Measurements from ENCODE around the gene DACH1.

Gene DACH1

DNA sequence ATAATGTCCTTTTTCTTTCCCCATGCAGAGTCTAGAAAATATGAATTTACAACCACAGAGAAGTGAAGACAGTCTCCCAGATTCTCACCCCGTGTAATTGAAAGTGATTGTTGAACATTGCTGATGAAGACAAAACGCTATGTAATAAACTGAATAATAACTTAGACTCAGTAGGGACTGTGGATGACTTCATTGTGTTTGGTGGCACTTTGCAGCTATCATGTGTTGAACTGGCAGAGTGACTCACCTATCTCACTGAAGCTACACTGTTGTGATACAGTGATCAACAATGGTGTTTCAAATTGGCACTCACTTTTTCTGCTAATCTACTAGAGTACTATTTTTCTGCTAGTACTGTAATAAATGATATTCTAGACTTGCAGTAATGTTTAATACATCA lies 261.3 kb downstream of the DACH1 start:
- Histone ChIP-seq H3K9ac (ENCODE audit: low read depth in 1 of 2, low read length in 2 of 2) (no peak overlapping the region), H3K27me3 (ENCODE audit: control insufficient read depth in 2 of 2, insufficient read depth in 2 of 2, low read length in 2 of 2) (no peaks in the 10 kb centered on the region), H3K4me3 (ENCODE audit: low read length in 2 of 2) (no peak overlapping the region), H3K27ac (ENCODE audit: low read depth in 2 of 2, low read length in 2 of 2) (no peak overlapping the region), H3K9me3 (ENCODE audit: control insufficient read depth in 2 of 2, low read length in 2 of 2) (no peaks in the 10 kb centered on the region), H3K4me1 (ENCODE audit: control insufficient read depth in 2 of 2, insufficient read depth in 2 of 2, low read length in 2 of 2) (peaks cover 0 to under 1% of the 10 kb centered on the region in 2 donors), H3K36me3 (ENCODE audit: control insufficient read depth in 2 of 2, insufficient read depth in 2 of 2, low read length in 2 of 2) (no peaks in the 10 kb centered on the region)

DNA sequence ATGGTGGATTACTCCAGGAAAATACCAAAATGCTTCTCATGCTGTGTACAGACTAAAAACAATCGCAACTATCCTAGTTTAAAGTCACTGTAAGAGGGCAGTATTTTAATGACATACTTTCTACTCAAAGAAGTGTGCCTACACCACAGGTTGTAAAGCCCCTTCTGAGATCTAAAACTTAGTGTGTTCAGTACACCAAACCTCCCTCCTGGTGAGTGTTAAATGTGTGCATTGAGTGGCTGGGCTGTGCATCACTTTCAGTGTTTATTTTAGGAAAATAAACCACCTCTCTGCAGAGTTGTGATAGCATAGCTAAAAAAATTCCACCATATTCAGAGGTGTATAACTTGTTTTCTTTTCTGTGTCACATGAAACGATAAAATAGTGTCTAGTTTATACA lies 263.7 kb downstream of the DACH1 start:
- no peak overlapping the region for H3K9ac ChIP-seq (ENCODE audit: low read depth in 1 of 2, low read length in 2 of 2)
- H3K27me3 ChIP-seq (ENCODE audit: control insufficient read depth in 2 of 2, insufficient read depth in 2 of 2, low read length in 2 of 2) = no peaks in the 10 kb centered on the region
- no peak overlapping the region for H3K4me3 ChIP-seq (ENCODE audit: low read length in 2 of 2)
- H3K4me1 ChIP-seq (ENCODE audit: control insufficient read depth in 2 of 2, insufficient read depth in 2 of 2, low read length in 2 of 2) = no peaks in the 10 kb centered on the region
- no peaks in the 10 kb centered on the region for H3K36me3 ChIP-seq (ENCODE audit: control insufficient read depth in 2 of 2, insufficient read depth in 2 of 2, low read length in 2 of 2)
- no peak overlapping the region for H3K27ac ChIP-seq (ENCODE audit: low read depth in 2 of 2, low read length in 2 of 2)
- no peaks in the 10 kb centered on the region for H3K9me3 ChIP-seq (ENCODE audit: control insufficient read depth in 2 of 2, low read length in 2 of 2)

DNA sequence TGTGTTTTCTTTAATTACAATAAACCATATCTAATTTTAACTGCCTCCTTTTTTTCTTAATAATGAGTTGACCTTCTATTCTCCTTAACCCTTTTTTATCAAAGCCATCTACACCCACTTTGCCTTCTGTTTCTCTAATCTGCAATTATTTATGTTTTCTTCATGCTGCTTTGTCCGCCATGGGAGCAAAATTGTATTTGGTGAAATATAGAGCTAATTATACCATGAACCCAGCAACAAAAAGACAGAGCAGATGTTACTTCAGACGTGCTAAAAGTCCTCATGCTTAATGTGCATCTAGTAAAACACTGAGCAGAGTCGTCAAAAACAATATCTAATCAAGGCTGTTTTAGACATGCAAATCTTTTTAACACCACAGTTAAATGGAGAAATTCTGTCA lies 264.7 kb downstream of the DACH1 start:
- Histone ChIP-seq H3K4me1 (ENCODE audit: control insufficient read depth in 2 of 2, insufficient read depth in 2 of 2, low read length in 2 of 2) (no peaks in the 10 kb centered on the region), H3K36me3 (ENCODE audit: control insufficient read depth in 2 of 2, insufficient read depth in 2 of 2, low read length in 2 of 2) (no peaks in the 10 kb centered on the region), H3K9me3 (ENCODE audit: control insufficient read depth in 2 of 2, low read length in 2 of 2) (no peaks in the 10 kb centered on the region), H3K9ac (ENCODE audit: low read depth in 1 of 2, low read length in 2 of 2) (no peak overlapping the region), H3K27me3 (ENCODE audit: control insufficient read depth in 2 of 2, insufficient read depth in 2 of 2, low read length in 2 of 2) (no peaks in the 10 kb centered on the region), H3K27ac (ENCODE audit: low read depth in 2 of 2, low read length in 2 of 2) (no peak overlapping the region), H3K4me3 (ENCODE audit: low read length in 2 of 2) (no peak overlapping the region)

DNA sequence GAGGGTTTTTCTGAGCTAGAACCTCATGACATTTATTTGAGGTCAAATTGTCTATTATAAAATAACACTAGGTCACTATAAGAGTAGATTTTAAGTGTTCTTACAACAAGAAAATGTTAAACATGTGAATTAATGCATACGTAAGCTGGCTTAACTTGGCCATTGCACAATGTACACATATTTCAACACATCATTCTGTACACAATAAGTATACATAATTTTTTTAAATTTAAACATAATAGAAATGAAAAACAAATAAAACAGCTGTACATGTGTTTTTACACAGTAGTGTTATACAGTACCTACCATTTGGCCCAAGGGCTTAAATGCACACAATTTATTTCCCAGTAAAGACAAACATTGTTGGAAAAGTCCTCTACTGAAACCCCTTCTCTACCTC lies 269.9 kb downstream of the DACH1 start:
- Histone ChIP-seq H3K4me3 (ENCODE audit: low read length in 2 of 2) (no peak overlapping the region), H3K4me1 (ENCODE audit: control insufficient read depth in 2 of 2, insufficient read depth in 2 of 2, low read length in 2 of 2) (no peaks in the 10 kb centered on the region), H3K9ac (ENCODE audit: low read depth in 1 of 2, low read length in 2 of 2) (no peak overlapping the region), H3K9me3 (ENCODE audit: control insufficient read depth in 2 of 2, low read length in 2 of 2) (no peaks in the 10 kb centered on the region), H3K27ac (ENCODE audit: low read depth in 2 of 2, low read length in 2 of 2) (no peak overlapping the region), H3K27me3 (ENCODE audit: control insufficient read depth in 2 of 2, insufficient read depth in 2 of 2, low read length in 2 of 2) (no peaks in the 10 kb centered on the region), H3K36me3 (ENCODE audit: control insufficient read depth in 2 of 2, insufficient read depth in 2 of 2, low read length in 2 of 2) (no peaks in the 10 kb centered on the region)

DNA sequence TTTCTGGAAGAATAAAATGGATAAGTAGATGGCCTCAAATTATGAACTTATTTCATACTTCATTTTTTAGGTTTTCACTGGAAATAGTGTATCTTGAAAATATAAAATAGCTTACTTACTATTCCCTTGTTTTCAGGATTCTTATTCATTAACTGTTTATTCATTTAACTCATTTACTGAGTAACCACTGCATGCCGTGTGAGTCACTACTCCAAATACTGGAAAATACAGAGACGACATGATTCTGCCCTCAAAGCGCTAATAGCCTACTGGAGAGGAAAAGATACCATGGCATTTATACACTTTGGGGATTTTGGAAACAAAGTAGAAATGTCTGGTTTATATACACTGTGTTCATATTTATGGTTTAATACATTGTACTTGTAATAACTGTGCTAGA lies 270.9 kb downstream of the DACH1 start:
- no peaks in the 10 kb centered on the region for H3K27me3 ChIP-seq (ENCODE audit: control insufficient read depth in 2 of 2, insufficient read depth in 2 of 2, low read length in 2 of 2)
- no peaks in the 10 kb centered on the region for H3K4me1 ChIP-seq (ENCODE audit: control insufficient read depth in 2 of 2, insufficient read depth in 2 of 2, low read length in 2 of 2)
- H3K4me3 ChIP-seq (ENCODE audit: low read length in 2 of 2) = no peak overlapping the region
- H3K9ac ChIP-seq (ENCODE audit: low read depth in 1 of 2, low read length in 2 of 2) = no peak overlapping the region
- H3K9me3 ChIP-seq (ENCODE audit: control insufficient read depth in 2 of 2, low read length in 2 of 2) = no peaks in the 10 kb centered on the region
- H3K36me3 ChIP-seq (ENCODE audit: control insufficient read depth in 2 of 2, insufficient read depth in 2 of 2, low read length in 2 of 2) = no peaks in the 10 kb centered on the region
- H3K27ac ChIP-seq (ENCODE audit: low read depth in 2 of 2, low read length in 2 of 2) = no peak overlapping the region

DNA sequence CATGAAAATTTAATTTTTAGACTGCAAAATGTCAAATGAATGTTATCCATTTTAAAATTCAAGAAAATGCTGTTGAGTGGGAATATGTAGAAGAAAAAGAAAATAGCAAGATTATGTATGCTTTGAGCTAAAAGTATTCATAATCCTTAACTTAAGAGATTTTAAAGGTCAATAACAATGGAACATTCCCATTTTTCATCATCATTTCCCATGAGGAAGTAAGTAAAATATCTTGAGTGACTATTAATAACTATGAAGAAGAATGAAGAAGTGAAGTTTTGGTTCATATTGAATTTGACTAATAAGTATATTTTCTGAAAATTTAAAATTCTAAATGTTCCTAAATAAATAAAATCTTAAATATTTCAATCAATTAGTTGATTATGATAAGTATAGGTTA lies 273.4 kb downstream of the DACH1 start:
- no peak overlapping the region for H3K4me3 ChIP-seq (ENCODE audit: low read length in 2 of 2)
- no peaks in the 10 kb centered on the region for H3K27me3 ChIP-seq (ENCODE audit: control insufficient read depth in 2 of 2, insufficient read depth in 2 of 2, low read length in 2 of 2)

DNA sequence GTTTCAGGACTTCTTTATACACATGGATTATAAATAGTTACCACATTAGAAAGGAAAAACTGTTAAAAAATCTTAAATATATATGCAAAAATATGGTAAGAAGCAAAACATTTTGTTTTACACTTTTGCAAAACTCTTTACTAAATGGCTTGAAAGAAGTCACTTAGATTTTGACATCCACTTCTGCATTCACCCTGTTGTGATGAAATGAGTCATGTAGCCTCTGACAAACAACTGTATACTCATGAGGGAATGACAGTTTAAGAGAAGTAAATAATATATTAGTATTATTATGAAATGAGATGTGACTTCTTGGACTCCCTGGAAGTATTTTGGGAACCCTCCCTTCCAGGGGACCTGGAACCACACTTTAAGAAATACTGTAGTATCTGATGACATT lies 275.6 kb downstream of the DACH1 start:
- Histone ChIP-seq H3K27ac (ENCODE audit: low read depth in 2 of 2, low read length in 2 of 2) (no peak overlapping the region), H3K9me3 (ENCODE audit: control insufficient read depth in 2 of 2, low read length in 2 of 2) (no peaks in the 10 kb centered on the region), H3K9ac (ENCODE audit: low read depth in 1 of 2, low read length in 2 of 2) (no peak overlapping the region), H3K36me3 (ENCODE audit: control insufficient read depth in 2 of 2, insufficient read depth in 2 of 2, low read length in 2 of 2) (no peaks in the 10 kb centered on the region), H3K4me1 (ENCODE audit: control insufficient read depth in 2 of 2, insufficient read depth in 2 of 2, low read length in 2 of 2) (no peaks in the 10 kb centered on the region), H3K27me3 (ENCODE audit: control insufficient read depth in 2 of 2, insufficient read depth in 2 of 2, low read length in 2 of 2) (no peaks in the 10 kb centered on the region), H3K4me3 (ENCODE audit: low read length in 2 of 2) (no peak overlapping the region)

More for the DNA sequence above, 273.4 kb downstream of the DACH1 start:
- no peak overlapping the region for H3K27ac ChIP-seq (ENCODE audit: low read depth in 2 of 2, low read length in 2 of 2)
- H3K4me1 ChIP-seq (ENCODE audit: control insufficient read depth in 2 of 2, insufficient read depth in 2 of 2, low read length in 2 of 2) = no peaks in the 10 kb centered on the region
- H3K36me3 ChIP-seq (ENCODE audit: control insufficient read depth in 2 of 2, insufficient read depth in 2 of 2, low read length in 2 of 2) = no peaks in the 10 kb centered on the region
- H3K9ac ChIP-seq (ENCODE audit: low read depth in 1 of 2, low read length in 2 of 2) = no peak overlapping the region
- no peaks in the 10 kb centered on the region for H3K9me3 ChIP-seq (ENCODE audit: control insufficient read depth in 2 of 2, low read length in 2 of 2)

DNA sequence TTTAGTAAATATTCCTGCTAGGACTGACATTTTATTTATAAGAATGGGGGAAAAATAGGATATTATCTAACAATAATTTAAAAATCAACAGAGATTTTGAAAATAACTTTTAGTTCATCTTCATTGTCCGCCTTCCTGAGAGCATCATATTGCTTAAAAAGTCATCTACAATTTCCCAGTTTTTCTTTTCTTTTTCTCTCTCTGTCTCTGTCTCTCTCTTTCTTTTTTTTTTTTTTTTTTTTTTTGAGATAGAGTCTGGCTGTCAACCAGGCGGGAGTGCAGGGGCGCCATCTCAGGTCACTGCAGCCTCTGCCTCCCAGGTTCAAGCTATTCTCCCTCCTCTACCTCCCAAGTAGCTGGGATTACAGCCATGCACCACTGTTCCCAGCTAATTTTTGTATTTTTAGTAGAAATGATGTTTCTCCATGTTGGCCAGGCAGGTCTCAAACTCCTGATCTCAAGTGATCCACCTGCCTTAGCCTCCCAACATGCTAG lies 276.3 kb downstream of the DACH1 start:
- Histone ChIP-seq H3K9ac (ENCODE audit: low read depth in 1 of 2, low read length in 2 of 2) (no peak overlapping the region), H3K4me1 (ENCODE audit: control insufficient read depth in 2 of 2, insufficient read depth in 2 of 2, low read length in 2 of 2) (no peaks in the 10 kb centered on the region), H3K36me3 (ENCODE audit: control insufficient read depth in 2 of 2, insufficient read depth in 2 of 2, low read length in 2 of 2) (no peaks in the 10 kb centered on the region), H3K27ac (ENCODE audit: low read depth in 2 of 2, low read length in 2 of 2) (no peak overlapping the region), H3K4me3 (ENCODE audit: low read length in 2 of 2) (no peak overlapping the region), H3K27me3 (ENCODE audit: control insufficient read depth in 2 of 2, insufficient read depth in 2 of 2, low read length in 2 of 2) (no peaks in the 10 kb centered on the region), H3K9me3 (ENCODE audit: control insufficient read depth in 2 of 2, low read length in 2 of 2) (no peaks in the 10 kb centered on the region)

DNA sequence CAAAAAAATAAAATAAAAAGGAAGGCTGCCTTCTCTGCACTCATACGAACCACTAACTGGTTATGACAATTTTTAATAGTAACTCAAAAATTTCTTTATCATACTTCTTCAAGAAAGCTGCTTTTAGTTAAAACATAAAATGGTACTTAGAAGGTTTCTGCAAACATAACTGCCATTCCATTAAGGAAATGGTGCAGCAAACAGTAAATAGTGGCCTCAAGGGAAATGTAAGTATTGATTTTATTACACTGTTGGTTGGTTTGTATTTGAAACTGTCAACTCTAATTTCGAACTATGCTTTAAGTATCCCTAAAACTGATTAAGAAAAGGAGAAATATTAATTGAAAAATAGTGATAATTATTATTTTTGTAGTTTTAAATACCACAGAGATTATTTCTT lies 278.0 kb downstream of the DACH1 start:
- Histone ChIP-seq H3K36me3 (ENCODE audit: control insufficient read depth in 2 of 2, insufficient read depth in 2 of 2, low read length in 2 of 2) (no peaks in the 10 kb centered on the region), H3K4me1 (ENCODE audit: control insufficient read depth in 2 of 2, insufficient read depth in 2 of 2, low read length in 2 of 2) (no peaks in the 10 kb centered on the region)

DNA sequence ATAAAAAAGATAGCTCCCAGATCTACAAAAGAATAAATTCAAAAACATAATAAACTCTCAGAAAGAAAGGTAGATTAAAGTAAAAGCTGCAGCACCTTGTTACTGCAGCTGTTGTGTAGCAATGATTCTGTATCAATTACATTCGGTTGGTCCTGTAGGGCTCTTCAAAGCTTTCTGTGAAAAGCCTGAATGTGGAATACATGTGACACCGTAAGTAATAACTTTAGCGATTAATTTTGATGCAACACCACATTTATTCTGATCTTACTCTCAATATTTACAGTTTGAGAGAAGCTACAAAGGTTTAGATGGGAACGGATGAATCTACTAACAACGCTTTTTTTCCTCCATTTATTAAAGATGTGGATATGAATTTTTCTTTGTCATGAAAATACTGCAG lies 279.2 kb downstream of the DACH1 start:
- Histone ChIP-seq H3K4me1 (ENCODE audit: control insufficient read depth in 2 of 2, insufficient read depth in 2 of 2, low read length in 2 of 2) (no peaks in the 10 kb centered on the region), H3K27me3 (ENCODE audit: control insufficient read depth in 2 of 2, insufficient read depth in 2 of 2, low read length in 2 of 2) (no peaks in the 10 kb centered on the region), H3K27ac (ENCODE audit: low read depth in 2 of 2, low read length in 2 of 2) (no peak overlapping the region), H3K9me3 (ENCODE audit: control insufficient read depth in 2 of 2, low read length in 2 of 2) (no peaks in the 10 kb centered on the region), H3K9ac (ENCODE audit: low read depth in 1 of 2, low read length in 2 of 2) (no peak overlapping the region), H3K4me3 (ENCODE audit: low read length in 2 of 2) (no peak overlapping the region), H3K36me3 (ENCODE audit: control insufficient read depth in 2 of 2, insufficient read depth in 2 of 2, low read length in 2 of 2) (no peaks in the 10 kb centered on the region)

More for the DNA sequence above, 278.0 kb downstream of the DACH1 start:
- no peak overlapping the region for H3K27ac ChIP-seq (ENCODE audit: low read depth in 2 of 2, low read length in 2 of 2)
- H3K27me3 ChIP-seq (ENCODE audit: control insufficient read depth in 2 of 2, insufficient read depth in 2 of 2, low read length in 2 of 2) = no peaks in the 10 kb centered on the region
- no peak overlapping the region for H3K4me3 ChIP-seq (ENCODE audit: low read length in 2 of 2)
- H3K9ac ChIP-seq (ENCODE audit: low read depth in 1 of 2, low read length in 2 of 2) = no peak overlapping the region
- H3K9me3 ChIP-seq (ENCODE audit: control insufficient read depth in 2 of 2, low read length in 2 of 2) = no peaks in the 10 kb centered on the region

DNA sequence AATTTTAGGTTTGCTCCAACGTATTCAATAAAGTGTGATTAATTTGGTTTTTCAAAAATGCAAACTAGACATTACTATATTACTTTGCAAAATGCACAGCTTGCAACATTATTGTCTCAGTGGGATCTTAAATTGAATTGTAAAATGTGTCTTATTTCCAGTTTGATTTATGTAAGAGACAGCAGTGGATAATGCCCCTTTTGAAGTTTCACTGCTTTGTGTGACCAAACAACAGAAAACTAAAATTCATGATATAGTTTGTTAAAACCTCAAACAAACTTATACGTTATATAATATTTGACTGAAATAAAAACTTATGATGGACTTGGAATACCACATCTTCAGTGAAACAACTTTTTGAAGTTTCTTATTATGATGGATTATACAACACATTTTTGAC lies 279.8 kb downstream of the DACH1 start:
- no peaks in the 10 kb centered on the region for H3K36me3 ChIP-seq (ENCODE audit: control insufficient read depth in 2 of 2, insufficient read depth in 2 of 2, low read length in 2 of 2)
- H3K9me3 ChIP-seq (ENCODE audit: control insufficient read depth in 2 of 2, low read length in 2 of 2) = no peaks in the 10 kb centered on the region
- H3K9ac ChIP-seq (ENCODE audit: low read depth in 1 of 2, low read length in 2 of 2) = no peak overlapping the region
- no peaks in the 10 kb centered on the region for H3K4me1 ChIP-seq (ENCODE audit: control insufficient read depth in 2 of 2, insufficient read depth in 2 of 2, low read length in 2 of 2)
- H3K27me3 ChIP-seq (ENCODE audit: control insufficient read depth in 2 of 2, insufficient read depth in 2 of 2, low read length in 2 of 2) = no peaks in the 10 kb centered on the region
- H3K27ac ChIP-seq (ENCODE audit: low read depth in 2 of 2, low read length in 2 of 2) = no peak overlapping the region
- no peak overlapping the region for H3K4me3 ChIP-seq (ENCODE audit: low read length in 2 of 2)
